ENCODE measurements around the gene APCS. TPM values are rescaled to one million over a fixed set of nuclear protein-coding genes. Genes with fewer than 3 reads are reported as not detected.
A peak's percentile ranks its signal among the peaks of the same experiment; 100 is the strongest.

The APCS gene
- polyA plus RNA-seq, 4 donors = 0.07 TPM; not detected in 3

GRCh38 chr1:159580340-159580739 is 7.3 kb upstream of the APCS start:
- no peaks in the 10 kb centered on the region for H3K9me3 ChIP-seq (ENCODE audit: control insufficient read depth in 2 of 2, insufficient read depth in 1 of 2, low read depth in 1 of 2, low read length in 1 of 2)
- 47 to 58% (median 54%) methylated on average over 3 of the region's 3 CpGs for WGBS, 3 donors
- H3K4me3 ChIP-seq (ENCODE audit: low read depth in 1 of 3, low read length in 3 of 3) = no peak overlapping the region
- DNase-seq (no peak), FAIRE-seq (no peak)
- peaks cover 0 to 2% (median 0%) of the 10 kb centered on the region in 3 donors for H3K27me3 ChIP-seq (ENCODE audit: control insufficient read depth in 3 of 3, insufficient read depth in 3 of 3, low read length in 3 of 3)
- H3K27ac ChIP-seq (ENCODE audit: low read depth in 1 of 3, low read length in 2 of 3) = no peak overlapping the region
- peaks cover 0 to 10% (median 0%) of the 10 kb centered on the region in 3 donors for H3K4me1 ChIP-seq (ENCODE audit: control insufficient read depth in 3 of 3, insufficient read depth in 2 of 3, low read depth in 1 of 3, low read length in 2 of 3)
- no peaks in the 10 kb centered on the region for H3K36me3 ChIP-seq (ENCODE audit: control insufficient read depth in 3 of 3, insufficient read depth in 2 of 3, low read depth in 1 of 3, low read length in 3 of 3)

- Histone ChIP-seq H3K36me3 (ENCODE audit: control insufficient read depth in 3 of 3, insufficient read depth in 2 of 3, low read depth in 1 of 3, low read length in 3 of 3) (no peaks in the 10 kb centered on the region), H3K4me3 (ENCODE audit: low read depth in 1 of 3, low read length in 3 of 3) (no peak overlapping the region), H3K27ac (ENCODE audit: low read depth in 1 of 3, low read length in 2 of 3) (peak overlapping the region in 1 of 3 donors; percentile 2), H3K9me3 (ENCODE audit: control insufficient read depth in 2 of 2, insufficient read depth in 1 of 2, low read depth in 1 of 2, low read length in 1 of 2) (no peaks in the 10 kb centered on the region), H3K4me1 (ENCODE audit: control insufficient read depth in 3 of 3, insufficient read depth in 2 of 3, low read depth in 1 of 3, low read length in 2 of 3) (peaks cover 0 to 10% (median 0%) of the 10 kb centered on the region in 3 donors), H3K27me3 (ENCODE audit: control insufficient read depth in 3 of 3, insufficient read depth in 3 of 3, low read length in 3 of 3) (peaks cover 0 to 2% (median 0%) of the 10 kb centered on the region in 3 donors)
- FAIRE-seq (no peak), DNase-seq (peak in 1 of 2 donors; percentile 51)
- WGBS, 3 donors = 79 to 92% (median 87%) methylated on average over 1 of the region's 1 CpG
Observed at GRCh38 chr1:159581422-159581821, 6.2 kb upstream of the APCS start.

GRCh38 chr1:159584536-159584935 is 3.1 kb upstream of the APCS start:
- no peak overlapping the region for H3K27ac ChIP-seq (ENCODE audit: low read depth in 1 of 3, low read length in 2 of 3)
- H3K9me3 ChIP-seq (ENCODE audit: control insufficient read depth in 2 of 2, insufficient read depth in 1 of 2, low read depth in 1 of 2, low read length in 1 of 2) = no peaks in the 10 kb centered on the region
- DNase-seq = no peak
- H3K36me3 ChIP-seq (ENCODE audit: control insufficient read depth in 3 of 3, insufficient read depth in 2 of 3, low read depth in 1 of 3, low read length in 3 of 3) = no peaks in the 10 kb centered on the region
- H3K4me1 ChIP-seq (ENCODE audit: control insufficient read depth in 3 of 3, insufficient read depth in 2 of 3, low read depth in 1 of 3, low read length in 2 of 3) = peaks cover 0 to 10% (median 0%) of the 10 kb centered on the region in 3 donors
- WGBS, 3 donors = 68 to 86% (median 85%) methylated on average over 2 of the region's 2 CpGs
- no peaks in the 10 kb centered on the region for H3K27me3 ChIP-seq (ENCODE audit: control insufficient read depth in 3 of 3, insufficient read depth in 3 of 3, low read length in 3 of 3)
- H3K4me3 ChIP-seq (ENCODE audit: low read depth in 1 of 3, low read length in 3 of 3) = no peak overlapping the region
- no peak for FAIRE-seq

GRCh38 chr1:159591981-159592380 is 4.4 kb downstream of the APCS start:
- Histone ChIP-seq H3K4me1 (ENCODE audit: control insufficient read depth in 3 of 3, insufficient read depth in 2 of 3, low read depth in 1 of 3, low read length in 2 of 3) (no peaks in the 10 kb centered on the region), H3K4me3 (ENCODE audit: low read depth in 1 of 3, low read length in 3 of 3) (no peak overlapping the region), H3K36me3 (ENCODE audit: control insufficient read depth in 3 of 3, insufficient read depth in 2 of 3, low read depth in 1 of 3, low read length in 3 of 3) (no peaks in the 10 kb centered on the region), H3K27me3 (ENCODE audit: control insufficient read depth in 3 of 3, insufficient read depth in 3 of 3, low read length in 3 of 3) (no peaks in the 10 kb centered on the region), H3K9me3 (ENCODE audit: control insufficient read depth in 2 of 2, insufficient read depth in 1 of 2, low read depth in 1 of 2, low read length in 1 of 2) (no peaks in the 10 kb centered on the region), H3K27ac (ENCODE audit: low read depth in 1 of 3, low read length in 2 of 3) (no peak overlapping the region)
- no peak for FAIRE-seq
- 82 to 91% (median 84%) methylated on average over 4 of the region's 4 CpGs for WGBS, 3 donors
- no peak for DNase-seq

GRCh38 chr1:159594625-159595405 is 7.2 kb downstream of the APCS start:
- FAIRE-seq (no peak), DNase-seq (no peak)
- H3K4me1 ChIP-seq (ENCODE audit: control insufficient read depth in 3 of 3, insufficient read depth in 2 of 3, low read depth in 1 of 3, low read length in 2 of 3) = no peaks in the 10 kb centered on the region
- H3K36me3 ChIP-seq (ENCODE audit: control insufficient read depth in 3 of 3, insufficient read depth in 2 of 3, low read depth in 1 of 3, low read length in 3 of 3) = no peaks in the 10 kb centered on the region
- H3K9me3 ChIP-seq (ENCODE audit: control insufficient read depth in 2 of 2, insufficient read depth in 1 of 2, low read depth in 1 of 2, low read length in 1 of 2) = no peaks in the 10 kb centered on the region
- no peaks in the 10 kb centered on the region for H3K27me3 ChIP-seq (ENCODE audit: control insufficient read depth in 3 of 3, insufficient read depth in 3 of 3, low read length in 3 of 3)
- no peak overlapping the region for H3K4me3 ChIP-seq (ENCODE audit: low read depth in 1 of 3, low read length in 3 of 3)
- WGBS, 3 donors = 37 to 47% (median 38%) methylated on average over 6 of the region's 6 CpGs
- H3K27ac ChIP-seq (ENCODE audit: low read depth in 1 of 3, low read length in 2 of 3) = no peak overlapping the region

- H3K4me3 ChIP-seq (ENCODE audit: low read depth in 1 of 3, low read length in 3 of 3) = no peak overlapping the region
- no peaks in the 10 kb centered on the region for H3K4me1 ChIP-seq (ENCODE audit: control insufficient read depth in 3 of 3, insufficient read depth in 2 of 3, low read depth in 1 of 3, low read length in 2 of 3)
- H3K27ac ChIP-seq (ENCODE audit: low read depth in 1 of 3, low read length in 2 of 3) = no peak overlapping the region
- H3K36me3 ChIP-seq (ENCODE audit: control insufficient read depth in 3 of 3, insufficient read depth in 2 of 3, low read depth in 1 of 3, low read length in 3 of 3) = no peaks in the 10 kb centered on the region
- WGBS, 3 donors = 54 to 75% (median 62%) methylated on average over 4 of the region's 4 CpGs
- DNase-seq = no peak
- no peak for FAIRE-seq
- H3K27me3 ChIP-seq (ENCODE audit: control insufficient read depth in 3 of 3, insufficient read depth in 3 of 3, low read length in 3 of 3) = no peaks in the 10 kb centered on the region
- no peaks in the 10 kb centered on the region for H3K9me3 ChIP-seq (ENCODE audit: control insufficient read depth in 2 of 2, insufficient read depth in 1 of 2, low read depth in 1 of 2, low read length in 1 of 2)
Observed at GRCh38 chr1:159598196-159598595, 10.6 kb downstream of the APCS start.

- Histone ChIP-seq H3K4me1 (ENCODE audit: control insufficient read depth in 3 of 3, insufficient read depth in 2 of 3, low read depth in 1 of 3, low read length in 2 of 3) (no peaks in the 10 kb centered on the region), H3K27me3 (ENCODE audit: control insufficient read depth in 3 of 3, insufficient read depth in 3 of 3, low read length in 3 of 3) (no peaks in the 10 kb centered on the region), H3K4me3 (ENCODE audit: low read depth in 1 of 3, low read length in 3 of 3) (no peak overlapping the region), H3K27ac (ENCODE audit: low read depth in 1 of 3, low read length in 2 of 3) (no peak overlapping the region), H3K36me3 (ENCODE audit: control insufficient read depth in 3 of 3, insufficient read depth in 2 of 3, low read depth in 1 of 3, low read length in 3 of 3) (no peaks in the 10 kb centered on the region), H3K9me3 (ENCODE audit: control insufficient read depth in 2 of 2, insufficient read depth in 1 of 2, low read depth in 1 of 2, low read length in 1 of 2) (peaks cover 0 to 5% of the 10 kb centered on the region in 2 donors)
- 75 to 77% (median 76%) methylated on average over 3 of the region's 3 CpGs for WGBS, 3 donors
- DNase-seq (no peak), FAIRE-seq (no peak)
Observed at GRCh38 chr1:159600894-159601293, 13.3 kb downstream of the APCS start.

- Histone ChIP-seq H3K4me3 (ENCODE audit: low read depth in 1 of 3, low read length in 3 of 3) (no peak overlapping the region), H3K4me1 (ENCODE audit: control insufficient read depth in 3 of 3, insufficient read depth in 2 of 3, low read depth in 1 of 3, low read length in 2 of 3) (no peaks in the 10 kb centered on the region), H3K36me3 (ENCODE audit: control insufficient read depth in 3 of 3, insufficient read depth in 2 of 3, low read depth in 1 of 3, low read length in 3 of 3) (no peaks in the 10 kb centered on the region), H3K9me3 (ENCODE audit: control insufficient read depth in 2 of 2, insufficient read depth in 1 of 2, low read depth in 1 of 2, low read length in 1 of 2) (peaks cover 0 to 5% of the 10 kb centered on the region in 2 donors), H3K27ac (ENCODE audit: low read depth in 1 of 3, low read length in 2 of 3) (no peak overlapping the region), H3K27me3 (ENCODE audit: control insufficient read depth in 3 of 3, insufficient read depth in 3 of 3, low read length in 3 of 3) (no peaks in the 10 kb centered on the region)
- FAIRE-seq = no peak
- no peak for DNase-seq
- 51 to 69% (median 56%) methylated on average over 5 of the region's 5 CpGs for WGBS, 3 donors
Observed at GRCh38 chr1:159602501-159602999, 14.9 kb downstream of the APCS start.

All from small intestine (tissue), 7 donors.